ENCODE data around the gene FAM200B. TPM values are rescaled to one million over a fixed set of nuclear protein-coding genes. Genes with fewer than 3 reads are reported as not detected.

The FAM200B gene
- total and polyA plus RNA-seq, 2 of the 4 experiments (the other 2 are of a cell fraction), result 16.7 to 18.5 TPM

DNA sequence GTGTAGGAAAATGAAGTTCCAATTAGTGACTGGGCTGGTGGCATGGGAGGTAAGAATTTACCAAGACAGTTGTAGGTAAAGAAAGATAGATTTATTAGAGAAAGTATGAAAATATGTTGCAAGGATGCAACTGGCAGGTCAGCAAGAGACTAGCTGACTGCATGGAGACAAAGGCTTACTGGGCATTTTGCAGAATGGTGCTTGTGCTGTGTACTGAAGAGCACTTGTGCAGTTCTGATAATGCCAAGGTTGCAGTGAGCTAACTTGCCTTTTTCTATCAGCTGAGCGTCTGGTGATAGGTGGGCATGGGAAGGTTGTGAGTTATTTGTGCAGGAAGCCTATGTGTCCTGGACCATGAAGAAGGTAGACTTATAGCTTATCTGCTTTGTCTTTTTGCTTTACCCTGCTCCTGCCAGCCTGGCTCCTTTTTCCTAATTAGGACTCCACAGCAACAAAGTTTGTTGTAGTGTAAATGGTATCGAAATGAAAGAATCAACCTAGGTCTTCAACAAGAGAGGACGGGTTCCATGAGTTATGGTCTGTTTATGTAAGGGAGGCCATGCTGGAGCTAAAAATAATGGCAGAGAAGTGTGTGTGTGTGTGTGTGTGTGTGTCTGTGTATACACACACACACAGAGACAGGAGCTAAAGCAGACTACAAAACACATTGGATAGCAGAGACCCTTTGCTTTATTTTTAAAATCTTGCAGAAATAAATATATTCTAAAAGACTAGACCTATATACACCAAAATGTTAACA lies 36.2 kb downstream of the FAM200B start:
- H2AFZ ChIP-seq (replicated peaks; ENCODE audit: low read length, poor library complexity), result peak overlapping the region; percentile 0
- intact Hi-C loops (cut with micrococcal nuclease), result loop anchor here (2.0 kb wide), 1 partner anchor 27 kb away; no protein-coding TSS in a partner anchor
- no peaks in the 10 kb centered on the region for H3K36me3 ChIP-seq (ENCODE audit: control insufficient read depth, insufficient read depth, low read length)
- ChIA-PET POLR2A (ENCODE audit: unreplicated experiment) (interaction anchor here (0.6 kb wide), 1 partner anchor 248 kb away, joined by 3 read pairs; the partner anchor contains the start of gene CC2D2A), CTCF (no interaction called here)
- peak; percentile 41 for DNase-seq
- H3K18ac ChIP-seq (ENCODE audit: low read depth, low read length), result peak overlapping the region; percentile 50; the same call in 1 of the 2 replicates
- H3K4ac ChIP-seq (ENCODE audit: low read depth, low read length), result peak overlapping the region; percentile 87
- TF ChIP-seq, protein P1, sequence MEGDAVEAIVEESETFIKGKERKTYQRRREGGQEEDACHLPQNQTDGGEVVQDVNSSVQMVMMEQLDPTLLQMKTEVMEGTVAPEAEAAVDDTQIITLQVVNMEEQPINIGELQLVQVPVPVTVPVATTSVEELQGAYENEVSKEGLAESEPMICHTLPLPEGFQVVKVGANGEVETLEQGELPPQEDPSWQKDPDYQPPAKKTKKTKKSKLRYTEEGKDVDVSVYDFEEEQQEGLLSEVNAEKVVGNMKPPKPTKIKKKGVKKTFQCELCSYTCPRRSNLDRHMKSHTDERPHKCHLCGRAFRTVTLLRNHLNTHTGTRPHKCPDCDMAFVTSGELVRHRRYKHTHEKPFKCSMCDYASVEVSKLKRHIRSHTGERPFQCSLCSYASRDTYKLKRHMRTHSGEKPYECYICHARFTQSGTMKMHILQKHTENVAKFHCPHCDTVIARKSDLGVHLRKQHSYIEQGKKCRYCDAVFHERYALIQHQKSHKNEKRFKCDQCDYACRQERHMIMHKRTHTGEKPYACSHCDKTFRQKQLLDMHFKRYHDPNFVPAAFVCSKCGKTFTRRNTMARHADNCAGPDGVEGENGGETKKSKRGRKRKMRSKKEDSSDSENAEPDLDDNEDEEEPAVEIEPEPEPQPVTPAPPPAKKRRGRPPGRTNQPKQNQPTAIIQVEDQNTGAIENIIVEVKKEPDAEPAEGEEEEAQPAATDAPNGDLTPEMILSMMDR (conservative IDR thresholded peaks at IDR 0.05; ENCODE audit: low read depth, low read length), result no peak
- TF ChIP-seq POLR2A (IDR thresholded peaks at IDR 0.05; ENCODE audit: low read depth, low read length), result peak; percentile 45; the same call in 1 of the 2 replicates
- no peaks in the 10 kb centered on the region for H4K20me1 ChIP-seq (ENCODE audit: insufficient read depth, low read length)
- peak overlapping the region; percentile 73; the same call in 1 of the 2 replicates for H4K5ac ChIP-seq (ENCODE audit: low read depth, low read length)
- peak overlapping the region; percentile 69 for H3K14ac ChIP-seq (replicated peaks; ENCODE audit: low read depth, low read length)
- WGBS, 2 experiments (ENCODE audit: extremely low coverage in 2 of 2, insufficient read length in 1 of 2), result no CpG with 5 or more reads among the region's 3 CpGs
- peak overlapping the region; percentile 93 for H2BK20ac ChIP-seq (ENCODE audit: low read depth, low read length)
- in situ Hi-C loops (cut with MboI; ENCODE audit: low sequenced_read_pairs), result no loop called here
- peak overlapping the region; percentile 14; the same call in 1 of the 2 replicates for H3K4me2 ChIP-seq (ENCODE audit: low read depth, low read length)
- H3K9me1 ChIP-seq (ENCODE audit: insufficient read depth, low read length), result peaks cover 14% of the 10 kb centered on the region
- no peak overlapping the region for H3K56ac ChIP-seq (ENCODE audit: extremely low read depth, insufficient read depth, low read length)
- H3K79me1 ChIP-seq (ENCODE audit: low read depth in 1 of 2, low read length in 2 of 2), result 0 out of 4 replicates have a peak, but pooled peaks cover 0 to 4% of the 10 kb centered on the region in 2 experiments
- H2BK5ac ChIP-seq (ENCODE audit: low read depth, low read length, poor library complexity, severe bottlenecking), result peak overlapping the region; percentile 92
- H4K91ac ChIP-seq (ENCODE audit: insufficient read depth, low read depth, low read length), result peak overlapping the region; percentile 73
- peak overlapping the region; percentile 18 to 86 for H4K8ac ChIP-seq (ENCODE audit: low read depth in 2 of 2, low read length in 2 of 2)
- H3K9me3 ChIP-seq (ENCODE audit: control insufficient read depth, insufficient read depth, low read length), result no peaks in the 10 kb centered on the region
- no peaks in the 10 kb centered on the region for H3K27me3 ChIP-seq (ENCODE audit: control insufficient read depth, insufficient read depth, low read length)
- no peak overlapping the region for H3K4me3 ChIP-seq (ENCODE audit: insufficient read depth, low read depth, low read length)
- H2BK120ac ChIP-seq (ENCODE audit: low read depth, low read length), result peak overlapping the region; percentile 94
- H2AK9ac ChIP-seq (replicated peaks; ENCODE audit: low read depth, low read length, poor library complexity), result no peak overlapping the region
- no TSS peak for BruUV-seq (replicated peaks)
- H3K4me1 ChIP-seq (ENCODE audit: control insufficient read depth, insufficient read depth, low read length), result peaks cover 18% of the 10 kb centered on the region
- H3K27ac ChIP-seq (ENCODE audit: insufficient read depth, low read length), result peak overlapping the region; percentile 11; the same call in 1 of the 2 replicates
- H2AK5ac ChIP-seq (ENCODE audit: low read depth, low read length), result peak overlapping the region; percentile 84; the same call in 1 of the 2 replicates
- H3K23ac ChIP-seq (ENCODE audit: low read depth, low read length), result peak overlapping the region; percentile 69
- no peak overlapping the region for H3K9ac ChIP-seq (ENCODE audit: low read depth, low read length)
- dilution Hi-C loops (cut with HindIII; ENCODE audit: low sequenced_read_pairs, unreplicated experiment), result no loop called here
- peak; percentile 50 for ATAC-seq (ENCODE audit: low read depth)
- H2BK15ac ChIP-seq (ENCODE audit: low read depth, low read length), result peak overlapping the region; percentile 84

Measured in IMR-90 (cell line).